HCT116 (cell line): ENCODE measurements around the gene AGAP2. TPM values are rescaled to one million over a fixed set of nuclear protein-coding genes. Genes with fewer than 3 reads are reported as not detected.

Source experiments
- ATAC-seq: fragments of 200-7000 bp; cut with Tn5 transposase; 2 replicates; pipeline ENCODE4 v1.9.1; 2020; ENCODE audit warnings: mild to moderate bottlenecking, moderate library complexity
- BruUV-seq: library from RNA; stranded (reverse); fragments of 400-500 nt; replicated peaks from 2 replicates; lab custom pipeline; 2021; lab: Mats Ljungman, UMichigan
- CTCF ChIA-PET: fragments of 300-600 bp; sonication (Branson Sonifier 250); formaldehyde crosslinking; loops from one replicate; lab custom pipeline; 2021; ENCODE audit warnings: antibody characterized with exemption; lab: Charles Lee
- POLR2A ChIA-PET: fragments of 300-600, 350-600 bp; sonication (Branson Sonifier 250); formaldehyde crosslinking; loops from one replicate; lab custom pipeline; 2021; ENCODE audit warnings: antibody characterized with exemption; lab: Charles Lee
- RAD21 ChIA-PET, 2 experiments: fragments of 300-600 bp; sonication (Branson Sonifier 250); formaldehyde crosslinking; loops; one replicate each; lab custom pipeline; 2023; ENCODE audit warnings: low total read pairs in 2 of 2; ENCODE audit not compliant: uncharacterized antibody in 2 of 2, unreplicated experiment in 2 of 2, low non-redundant PET in 1 of 2; lab: Charles Lee
- DNase-seq: peaks from one replicate; pipeline ENCODE4 v3.0.0-alpha.2; 2010; ENCODE audit warnings: low read depth, low spot score
- H2AFZ ChIP-seq: fragments of 200-600 bp; shearing (Covaris generic), sonication (generic); 2 replicates; pipeline ENCODE4 v1.6.1; 2017; ENCODE audit warnings: low read depth, mixed run types, mixed read lengths, antibody characterized with exemption, low read length; ENCODE audit not compliant: poor library complexity, severe bottlenecking
- H3K27ac ChIP-seq: 2 replicates; pipeline ENCODE4 v1.5.1; 2012; ENCODE audit warnings: low read depth, low read length
- H3K27me3 ChIP-seq: fragments of 200-600 bp; sonication (generic); 2 replicates; pipeline ENCODE4 v1.6.1; 2016; ENCODE audit warnings: mixed run types, low read length, mixed read lengths; ENCODE audit not compliant: insufficient read depth
- H3K36me3 ChIP-seq, 2 experiments: fragments of 200-500 bp in 1 of 2; fragments of 200-600 bp in 1 of 2; sonication (Bioruptor generic) in 1 of 2; sonication (generic) in 1 of 2; 2 replicates each; pipeline versions ENCODE4 v1.5.1 to v1.6.1; 2014 to 2016; ENCODE audit warnings: low read length in 2 of 2, inconsistent platforms in 1 of 2, mixed read lengths in 1 of 2, mixed run types in 1 of 2; ENCODE audit not compliant: insufficient read depth in 2 of 2, control insufficient read depth in 1 of 2
- H3K4me1 ChIP-seq, 2 experiments: fragments of 200-600 bp in 1 of 2; sonication (generic) in 1 of 2; 2 replicates each; pipeline versions ENCODE4 v1.5.1 to v1.6.1; 2012 to 2017; ENCODE audit warnings: low read length in 2 of 2, inconsistent platforms in 1 of 2, mild to moderate bottlenecking in 1 of 2, mixed read lengths in 1 of 2, mixed run types in 1 of 2, moderate library complexity in 1 of 2; ENCODE audit not compliant: insufficient read depth in 2 of 2, control insufficient read depth in 1 of 2
- H3K4me2 ChIP-seq: fragments of 200-600 bp; sonication (generic); 2 replicates; pipeline ENCODE4 v1.6.1; 2017; ENCODE audit warnings: mixed run types, low read length, mixed read lengths
- H3K4me3 ChIP-seq, 2 experiments: fragments of 200-600 bp in 1 of 2; sonication (generic) in 1 of 2; replicated peaks in 1 of 2; 2 replicates each; pipeline ENCODE4 v1.5.1; 2011 to 2016; ENCODE audit warnings: low read length in 2 of 2, control low read depth in 1 of 2, low read depth in 1 of 2, mild to moderate bottlenecking in 1 of 2, mixed read lengths in 1 of 2, mixed run types in 1 of 2
- H3K79me2 ChIP-seq: fragments of 200-600 bp; sonication (generic); 2 replicates; pipeline ENCODE4 v1.6.1; 2017; ENCODE audit warnings: mild to moderate bottlenecking, mixed run types, low read length, moderate library complexity, mixed read lengths; ENCODE audit not compliant: insufficient read depth
- H3K9ac ChIP-seq: fragments of 200-600 bp; sonication (generic); 2 replicates; pipeline ENCODE4 v1.6.1; 2016; ENCODE audit warnings: low read length, mixed read lengths
- H3K9me2 ChIP-seq: fragments of 200-600 bp; sonication (generic), shearing (Covaris generic); 2 replicates; pipeline ENCODE4 v1.6.1; 2017; ENCODE audit warnings: mixed run types, mild to moderate bottlenecking, moderate library complexity; ENCODE audit not compliant: insufficient read depth
- H3K9me3 ChIP-seq, 2 experiments: fragments of 200-500 bp in 1 of 2; fragments of 200-600 bp in 1 of 2; sonication (Bioruptor generic) in 1 of 2; sonication (generic) in 1 of 2; 2 replicates each; pipeline ENCODE4 v1.6.1; 2014 to 2017; ENCODE audit warnings: low read length in 2 of 2, mixed read lengths in 2 of 2, inconsistent platforms in 1 of 2, low read depth in 1 of 2, mild to moderate bottlenecking in 1 of 2, mixed run types in 1 of 2, moderate library complexity in 1 of 2; ENCODE audit not compliant: control insufficient read depth in 1 of 2, insufficient read depth in 1 of 2
- H4K20me1 ChIP-seq: fragments of 200-600 bp; sonication (generic), shearing (Covaris generic); 2 replicates; pipeline ENCODE4 v1.6.1; 2017; ENCODE audit warnings: mixed run types, mild to moderate bottlenecking, moderate library complexity; ENCODE audit not compliant: insufficient read depth
- ATF3 ChIP-seq: IDR thresholded peaks from 2 replicates; pipeline ENCODE4 v1.6.1; 2012
- CBX3 ChIP-seq: IDR thresholded peaks from 2 replicates; pipeline ENCODE4 v1.6.1; 2012; ENCODE audit warnings: low read depth
- CEBPB ChIP-seq: IDR thresholded peaks from 2 replicates; pipeline ENCODE4 v1.6.1; 2012; ENCODE audit warnings: low read depth
- EGR1 ChIP-seq: IDR thresholded peaks from 2 replicates; pipeline ENCODE4 v1.6.1; 2012; ENCODE audit warnings: low read depth
- ELF1 ChIP-seq: IDR thresholded peaks from 2 replicates; pipeline ENCODE4 v1.6.1; 2012; ENCODE audit warnings: low read depth, borderline replicate concordance
- EZH2 ChIP-seq: fragments of 200-600 bp; sonication (generic); IDR thresholded peaks from 2 replicates; pipeline ENCODE4 v1.6.1; 2017; ENCODE audit warnings: antibody characterized with exemption, mixed run types
- JUND ChIP-seq: IDR thresholded peaks from 2 replicates; pipeline ENCODE4 v1.6.1; 2012
- MAX ChIP-seq: IDR thresholded peaks from 2 replicates; pipeline ENCODE4 v1.6.1; 2012
- POLR2A ChIP-seq: IDR thresholded peaks from 2 replicates; pipeline ENCODE4 v1.7.0; 2011; ENCODE audit warnings: borderline replicate concordance; ENCODE audit not compliant: insufficient read depth, insufficient read length; ENCODE audit errors: extremely low read depth
- RAD21 ChIP-seq: IDR thresholded peaks from 2 replicates; pipeline ENCODE4 v1.6.1; 2012; ENCODE audit warnings: low read depth, mild to moderate bottlenecking
- REST ChIP-seq: IDR thresholded peaks from 2 replicates; pipeline ENCODE4 v1.6.1; 2012; ENCODE audit warnings: low read depth
- SIN3A ChIP-seq: IDR thresholded peaks from 2 replicates; pipeline ENCODE4 v1.6.1; 2012; ENCODE audit warnings: low read depth
- SRF ChIP-seq: IDR thresholded peaks from 2 replicates; pipeline ENCODE4 v1.6.1; 2012; ENCODE audit warnings: low read depth
- TCF7L2 ChIP-seq: IDR thresholded peaks from 2 replicates; pipeline ENCODE4 v1.7.0; 2011; ENCODE audit warnings: borderline replicate concordance, inconsistent platforms; ENCODE audit not compliant: insufficient read depth, insufficient read length; ENCODE audit errors: extremely low read depth
- ZBTB33 ChIP-seq: IDR thresholded peaks from 2 replicates; pipeline ENCODE4 v1.6.1; 2011; ENCODE audit warnings: mild to moderate bottlenecking, low read length, moderate library complexity; ENCODE audit not compliant: insufficient replicate concordance; ENCODE audit errors: extremely low read depth
- ZFX ChIP-seq: fragments of 450-650 bp; IDR thresholded peaks from 2 replicates; pipeline ENCODE4 v1.6.1; 2017
- ZNF274 ChIP-seq: fragments of 200-500 bp; sonication (Bioruptor generic); IDR thresholded peaks from 2 replicates; pipeline ENCODE4 v1.6.1; 2014; ENCODE audit warnings: mild to moderate bottlenecking, low read depth, low read length, inconsistent platforms
- intact Hi-C: fragments of 100-400 bp; cut with micrococcal nuclease; formaldehyde crosslinking; loops from 2 replicates; pipeline ENCODE4 v1.10.0; 2022
- total RNA-seq: library from RNA; stranded (reverse); gene quantifications from one replicate; pipeline ENCODE4 v1.2.1, GENCODE V29; 2021; ENCODE audit not compliant: unreplicated experiment
- TF ChIP-seq, protein P1 (sequence below), 3 experiments: fragments of 200-600 bp in 1 of 3; sonication (generic) in 1 of 3; IDR thresholded peaks in 2 of 3; conservative IDR thresholded peaks in 1 of 3; 2 replicates each; pipeline ENCODE4 v1.5.1; 2012 to 2017; ENCODE audit warnings: low read depth in 2 of 3, low read length in 2 of 3, antibody characterized with exemption in 1 of 3, borderline replicate concordance in 1 of 3, control low read depth in 1 of 3, mild to moderate bottlenecking in 1 of 3, mixed read lengths in 1 of 3, mixed run types in 1 of 3, moderate library complexity in 1 of 3; ENCODE audit not compliant: insufficient read depth in 1 of 3

AGAP2 gene
- total RNA-seq, 1 experiment from 2014 or later: 15.8 TPM

DNA sequence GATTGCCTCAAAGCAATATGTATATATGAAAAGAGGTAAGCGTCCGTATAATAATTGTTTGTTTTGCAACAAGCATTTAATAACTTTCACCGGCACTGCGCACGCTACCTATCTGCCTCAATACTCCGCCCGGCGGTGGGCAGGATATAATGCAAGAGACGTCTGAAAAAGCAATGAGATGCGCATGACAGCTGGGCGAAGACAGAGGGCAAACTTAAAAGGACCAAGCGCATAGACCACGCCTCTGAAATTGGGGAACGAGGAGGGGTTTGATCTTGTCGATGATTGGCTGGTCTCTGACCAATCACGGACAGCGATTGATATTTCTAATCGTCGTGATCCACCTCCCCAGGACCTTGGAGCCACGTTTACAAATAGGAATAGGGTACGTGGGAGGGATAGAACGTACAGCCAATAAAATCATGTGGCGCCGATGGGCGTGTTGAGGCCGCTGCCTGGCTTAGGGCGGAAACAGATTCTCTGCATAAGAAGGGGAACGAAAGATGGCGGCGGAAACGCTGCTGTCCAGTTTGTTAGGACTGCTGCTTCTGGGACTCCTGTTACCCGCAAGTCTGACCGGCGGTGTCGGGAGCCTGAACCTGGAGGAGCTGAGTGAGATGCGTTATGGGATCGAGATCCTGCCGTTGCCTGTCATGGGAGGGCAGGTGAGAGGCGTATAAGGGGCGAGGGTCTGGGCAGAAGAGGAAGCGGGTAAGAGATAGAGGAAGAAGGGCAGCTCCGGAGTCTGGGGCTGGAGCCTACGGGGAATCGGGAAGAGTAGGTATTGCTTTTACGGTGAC is 44.7 kb downstream of the AGAP2 start, which contains the start of gene OS9:
OS9 (plus strand) TSS at position 474 of the 800 bp plus-strand sequence; CDS start at position 504, 30 bp downstream.
- ChIA-PET CTCF (interaction anchor here (0.6 to 2.0 kb wide), 2 partner anchors 32 to 109 kb away, joined by 3 to 6 read pairs; no protein-coding TSS in a partner anchor), POLR2A (interaction anchor here (1.2 kb wide), 1 partner anchor 32 kb away, joined by 4 read pairs; no protein-coding TSS in a partner anchor), RAD21 (no interaction called here)
- Histone ChIP-seq H3K9me3 (no peaks in the 10 kb centered on the region), H3K9me2 (no peaks in the 10 kb centered on the region), H3K79me2 (0 out of 2 replicates have a peak, but pooled peaks cover 6% of the 10 kb centered on the region), H3K27me3 (no peaks in the 10 kb centered on the region), H2AFZ (peak within 1 kb of the TSS; percentile 67), H3K4me3 (peak within 1 kb of the TSS; percentile 95), H3K36me3 (peaks cover 4 to 6% of the 10 kb centered on the region in 2 experiments; a peak in 2 of 4 replicates), H3K4me2 (peak within 1 kb of the TSS; percentile 92), H3K4me1 (peaks cover 4 to 10% of the 10 kb centered on the region in 2 experiments; a peak in 3 of 4 replicates), H3K27ac (no peak within 1 kb of the TSS; the same call in 1 of the 2 replicates), H3K9ac (peak within 1 kb of the TSS; percentile 74), H4K20me1 (no peaks in the 10 kb centered on the region)
- no TSS peak for BruUV-seq
- ATAC-seq: peak; percentile 97
- intact Hi-C loops: loop anchor here (2.0 to 5.0 kb wide), 2 partner anchors 61 to 112 kb away; partner anchors contain the start of gene B4GALNT1
- peak; percentile 100 for DNase-seq
- no peak for TF ChIP-seq ZNF274
- no peak for TF ChIP-seq CBX3
- no peak for TF ChIP-seq SRF
- TF ChIP-seq EGR1: peak; percentile 90
- TF ChIP-seq ZBTB33: no peak
- peak; percentile 62 for TF ChIP-seq RAD21
- no peak for TF ChIP-seq JUND
- no peak for TF ChIP-seq CEBPB
- TF ChIP-seq, protein P1, sequence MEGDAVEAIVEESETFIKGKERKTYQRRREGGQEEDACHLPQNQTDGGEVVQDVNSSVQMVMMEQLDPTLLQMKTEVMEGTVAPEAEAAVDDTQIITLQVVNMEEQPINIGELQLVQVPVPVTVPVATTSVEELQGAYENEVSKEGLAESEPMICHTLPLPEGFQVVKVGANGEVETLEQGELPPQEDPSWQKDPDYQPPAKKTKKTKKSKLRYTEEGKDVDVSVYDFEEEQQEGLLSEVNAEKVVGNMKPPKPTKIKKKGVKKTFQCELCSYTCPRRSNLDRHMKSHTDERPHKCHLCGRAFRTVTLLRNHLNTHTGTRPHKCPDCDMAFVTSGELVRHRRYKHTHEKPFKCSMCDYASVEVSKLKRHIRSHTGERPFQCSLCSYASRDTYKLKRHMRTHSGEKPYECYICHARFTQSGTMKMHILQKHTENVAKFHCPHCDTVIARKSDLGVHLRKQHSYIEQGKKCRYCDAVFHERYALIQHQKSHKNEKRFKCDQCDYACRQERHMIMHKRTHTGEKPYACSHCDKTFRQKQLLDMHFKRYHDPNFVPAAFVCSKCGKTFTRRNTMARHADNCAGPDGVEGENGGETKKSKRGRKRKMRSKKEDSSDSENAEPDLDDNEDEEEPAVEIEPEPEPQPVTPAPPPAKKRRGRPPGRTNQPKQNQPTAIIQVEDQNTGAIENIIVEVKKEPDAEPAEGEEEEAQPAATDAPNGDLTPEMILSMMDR (IDR thresholded peaks at IDR 0.05 in 2 of 3, conservative IDR thresholded peaks at IDR 0.05 in 1 of 3; ENCODE audit: borderline replicate concordance in 1 of 3, insufficient read depth in 1 of 3, low read depth in 2 of 3, low read length in 2 of 3): peak; percentile 66 to 75 (median 69); a peak in 5 of 6 replicates
- peak; percentile 49; the same call in 1 of the 2 replicates for TF ChIP-seq MAX
- TF ChIP-seq POLR2A: peak; percentile 68
- peak; percentile 88 for TF ChIP-seq TCF7L2
- no peak for TF ChIP-seq REST
- peak; percentile 90 for TF ChIP-seq ELF1
- TF ChIP-seq SIN3A: peak; percentile 88
- TF ChIP-seq EZH2: no peak
- TF ChIP-seq ATF3: no peak
- no peak for TF ChIP-seq ZFX
